SIG-M5 (cell line): Measurements from ENCODE around the gene SLC27A4.

ENCODE experiments used
- DNase-seq: peaks from one replicate; lab custom pipeline; 2025; lab: John Stamatoyannopoulos, UW

Gene SLC27A4

GRCh38 chr9:128391956-128392301 lies 51.6 kb downstream of the SLC27A4 start:
- no peak for DNase-seq

GRCh38 chr9:128392302-128393144 lies 52.2 kb downstream of the SLC27A4 start:
- no peak for DNase-seq

- no peak for DNase-seq
These were observed 52.9 kb downstream of the SLC27A4 start for GRCh38 chr9:128393145-128393775.

- DNase-seq = no peak
These were observed 53.6 kb downstream of the SLC27A4 start for GRCh38 chr9:128393970-128394369.

- DNase-seq = no peak
These were observed 54.2 kb downstream of the SLC27A4 start for GRCh38 chr9:128394379-128395168.

GRCh38 chr9:128396970-128397613 lies 56.8 kb downstream of the SLC27A4 start:
- DNase-seq = no peak

- DNase-seq = no peak
These were observed 57.5 kb downstream of the SLC27A4 start for GRCh38 chr9:128397831-128398230.

GRCh38 chr9:128399861-128400260 lies 59.5 kb downstream of the SLC27A4 start:
- no peak for DNase-seq

- DNase-seq = no peak
These were observed 64.2 kb downstream of the SLC27A4 start for GRCh38 chr9:128404560-128404959.

- no peak for DNase-seq
These were observed 64.9 kb downstream of the SLC27A4 start for GRCh38 chr9:128405077-128405779.

- DNase-seq = no peak
These were observed 65.4 kb downstream of the SLC27A4 start for GRCh38 chr9:128405780-128406171.

GRCh38 chr9:128406848-128407391 lies 66.6 kb downstream of the SLC27A4 start:
- no peak for DNase-seq

GRCh38 chr9:128408963-128409431 lies 68.7 kb downstream of the SLC27A4 start:
- DNase-seq = no peak

- no peak for DNase-seq
These were observed 69.1 kb downstream of the SLC27A4 start for GRCh38 chr9:128409450-128409849.

GRCh38 chr9:128409978-128410377 lies 69.7 kb downstream of the SLC27A4 start:
- DNase-seq = no peak
